NCI-H2227 (cell line): ENCODE data around the gene PRKAA1.

ENCODE experiments used
- DNase-seq: peaks from one replicate; lab custom pipeline; 2025; ENCODE audit not compliant: unreplicated experiment; lab: John Stamatoyannopoulos, UW

Gene PRKAA1

DNA sequence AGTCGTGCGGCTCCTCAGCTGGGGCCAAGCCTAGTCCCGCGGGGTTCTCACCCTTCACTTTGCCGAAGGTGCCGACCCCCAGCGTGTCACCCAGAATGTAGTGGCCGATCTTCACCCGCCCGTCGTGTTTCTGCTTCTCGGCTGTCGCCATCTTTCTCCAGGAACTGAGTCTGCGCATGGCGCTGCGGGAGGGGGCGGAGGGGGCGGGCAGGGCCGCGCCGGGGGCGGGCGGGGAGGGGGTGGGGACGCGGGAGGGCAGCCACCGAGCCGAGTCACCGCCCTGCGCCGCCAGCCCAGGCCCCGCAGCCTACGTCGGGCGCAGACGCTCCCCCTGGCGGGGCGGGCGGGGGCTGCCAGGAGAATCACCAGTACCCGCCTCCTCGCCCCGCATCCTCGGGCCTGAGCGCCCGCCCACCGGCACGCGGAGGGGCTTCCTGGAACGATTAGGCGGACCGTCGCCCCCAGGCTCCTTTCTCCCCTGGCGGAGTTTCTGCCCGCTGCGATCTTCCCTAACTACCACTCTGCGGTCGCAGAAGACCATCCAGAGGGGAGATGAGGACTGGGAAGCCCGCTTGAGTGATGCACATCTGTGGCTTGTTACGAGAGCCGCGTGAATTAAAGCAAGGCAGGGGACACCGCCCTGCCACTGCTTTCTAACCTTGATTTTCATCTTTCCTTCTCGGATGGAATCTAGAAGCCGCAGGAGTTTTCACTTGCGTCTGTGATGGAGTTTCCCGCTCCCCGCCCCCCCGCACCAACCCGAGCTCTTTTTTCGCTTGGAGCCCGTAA lies at the start of gene PRKAA1:
PRKAA1 (minus strand) TSS at position 363 of the 789 bp plus-strand sequence; CDS start at position 178, 185 bp downstream.
- peak; percentile 97 for DNase-seq

DNA sequence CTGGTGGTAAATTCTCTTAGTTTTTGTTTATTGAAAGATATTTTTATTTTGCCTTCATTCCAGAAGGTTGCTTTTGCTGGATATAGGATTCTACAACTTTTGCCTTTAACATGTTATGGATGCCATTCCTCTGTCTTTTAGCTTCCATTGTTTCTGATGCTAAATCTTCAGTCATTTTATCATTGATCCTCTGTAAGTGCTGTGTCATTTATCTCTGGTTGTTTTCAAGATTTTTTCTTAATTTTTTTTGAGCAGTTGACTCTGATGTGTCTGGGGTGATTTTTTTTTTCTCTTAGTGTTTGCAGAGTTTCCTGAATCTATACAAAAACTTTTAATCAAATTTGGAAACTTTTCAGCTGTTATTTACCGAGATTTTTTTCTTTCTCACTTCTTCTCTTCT lies 49.4 kb upstream of the PRKAA1 start:
- DNase-seq: no peak

DNA sequence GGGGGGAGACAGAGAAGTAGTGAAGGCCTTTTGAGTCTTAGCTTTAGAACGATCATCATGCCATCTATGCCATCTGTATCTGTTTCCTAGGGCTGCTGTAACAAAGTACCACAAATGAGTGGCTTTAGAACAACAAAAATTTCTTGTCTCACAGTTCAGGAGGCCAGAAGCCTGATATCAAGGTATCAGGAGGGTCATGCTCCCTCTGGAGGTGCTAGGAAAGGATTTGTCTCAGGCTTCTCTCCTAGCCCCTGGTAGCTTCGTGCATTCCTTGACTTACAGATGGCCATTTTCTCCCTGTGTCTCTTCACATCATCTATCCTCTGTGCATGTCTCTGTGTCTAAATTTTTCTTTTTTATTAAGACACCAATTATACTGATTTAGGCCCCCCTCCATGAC lies 48.2 kb upstream of the PRKAA1 start:
- no peak for DNase-seq

DNA sequence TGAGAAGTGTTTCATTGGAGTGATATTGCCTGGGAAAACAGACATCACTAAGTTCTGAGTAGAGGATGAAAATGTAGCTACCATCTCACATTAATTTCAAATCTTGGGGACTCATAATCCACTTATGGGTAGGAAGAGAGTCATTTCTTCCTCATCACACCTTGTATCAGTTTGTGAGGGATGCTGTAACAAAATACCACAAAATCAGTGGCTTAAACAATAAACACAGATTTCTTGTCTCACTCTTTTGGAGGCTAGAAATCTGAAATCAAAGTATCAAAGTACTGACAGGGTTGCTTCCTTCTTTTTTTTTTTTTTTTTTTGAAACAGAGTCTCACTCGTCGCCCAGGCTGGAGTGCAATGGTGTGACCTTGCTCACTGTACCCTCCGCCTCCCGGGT lies 46.4 kb upstream of the PRKAA1 start:
- DNase-seq: no peak

DNA sequence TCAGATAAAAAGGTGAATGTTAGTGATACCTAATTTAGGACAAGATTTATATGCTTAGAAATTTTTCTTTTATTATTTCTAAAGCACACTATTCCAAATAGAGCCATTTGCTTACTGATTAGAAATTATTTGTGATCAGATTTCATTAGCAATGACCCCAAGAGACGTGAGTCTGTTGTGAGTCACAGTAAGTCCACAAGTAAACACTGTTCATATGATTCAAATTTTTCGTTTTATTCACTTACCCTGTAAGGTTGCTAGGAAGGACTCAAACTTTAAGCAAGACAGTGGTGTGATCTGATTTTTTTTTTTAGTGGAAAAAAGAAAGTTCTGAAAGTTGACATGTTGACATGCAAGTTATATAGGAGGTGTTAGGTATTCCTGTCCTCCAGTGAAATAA lies 44.2 kb upstream of the PRKAA1 start:
- DNase-seq: no peak

DNA sequence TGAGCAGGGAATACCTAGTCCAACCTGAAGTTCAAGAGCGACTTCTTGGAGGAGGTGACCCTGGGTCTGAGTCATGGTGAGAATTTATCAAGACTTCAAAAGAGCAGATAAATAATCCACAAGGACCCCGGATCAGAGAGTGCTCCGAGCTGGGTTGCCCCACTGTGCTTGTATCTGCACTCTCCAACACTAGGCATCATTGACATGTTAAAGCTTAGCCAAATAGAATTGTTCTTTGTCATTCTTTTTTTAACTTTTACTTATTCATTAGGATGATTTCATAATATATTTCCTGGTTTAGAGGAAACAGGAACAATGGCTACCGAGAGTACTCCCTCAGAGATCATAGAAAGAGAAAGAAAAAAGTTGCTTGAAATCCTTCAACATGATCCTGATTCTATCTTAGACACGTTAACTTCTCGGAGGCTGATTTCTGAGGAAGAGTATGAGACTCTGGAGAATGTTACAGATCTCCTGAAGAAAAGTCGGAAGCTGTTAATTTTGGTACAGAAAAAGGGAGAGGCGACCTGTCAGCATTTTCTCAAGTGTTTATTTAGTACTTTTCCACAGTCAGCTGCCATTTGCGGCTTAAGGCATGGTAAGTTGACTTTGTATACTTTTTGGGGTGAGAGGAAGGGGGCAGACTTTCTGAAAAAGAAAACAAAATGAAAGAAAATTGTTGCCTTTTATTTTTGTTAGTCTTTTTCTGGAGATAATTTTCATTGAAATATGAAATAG lies 43.1 kb upstream of the PRKAA1 start, which contains the start of gene CARD6:
CARD6 (plus strand) TSS at position 300 of the 738 bp plus-strand sequence; CDS start at position 316, 16 bp downstream.
- no peak for DNase-seq

DNA sequence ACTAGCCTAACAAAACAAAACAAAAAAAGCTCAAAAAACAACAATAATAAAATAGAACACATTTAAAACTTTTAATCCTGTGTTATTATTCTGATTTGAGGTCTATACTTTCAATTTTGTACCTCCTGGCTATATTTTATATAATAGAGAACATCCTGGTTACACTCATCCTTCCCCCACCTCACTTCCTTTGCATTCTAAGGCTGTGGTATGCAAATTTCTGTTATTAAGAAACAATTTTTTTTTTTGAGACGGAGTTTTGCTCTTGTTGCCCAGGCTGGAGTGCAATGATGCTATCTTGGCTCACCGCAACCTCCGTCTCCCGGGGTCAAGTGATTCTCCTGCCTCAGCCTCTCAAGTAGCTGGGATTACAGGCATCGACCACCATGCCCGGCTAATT lies 39.9 kb upstream of the PRKAA1 start:
- no peak for DNase-seq

DNA sequence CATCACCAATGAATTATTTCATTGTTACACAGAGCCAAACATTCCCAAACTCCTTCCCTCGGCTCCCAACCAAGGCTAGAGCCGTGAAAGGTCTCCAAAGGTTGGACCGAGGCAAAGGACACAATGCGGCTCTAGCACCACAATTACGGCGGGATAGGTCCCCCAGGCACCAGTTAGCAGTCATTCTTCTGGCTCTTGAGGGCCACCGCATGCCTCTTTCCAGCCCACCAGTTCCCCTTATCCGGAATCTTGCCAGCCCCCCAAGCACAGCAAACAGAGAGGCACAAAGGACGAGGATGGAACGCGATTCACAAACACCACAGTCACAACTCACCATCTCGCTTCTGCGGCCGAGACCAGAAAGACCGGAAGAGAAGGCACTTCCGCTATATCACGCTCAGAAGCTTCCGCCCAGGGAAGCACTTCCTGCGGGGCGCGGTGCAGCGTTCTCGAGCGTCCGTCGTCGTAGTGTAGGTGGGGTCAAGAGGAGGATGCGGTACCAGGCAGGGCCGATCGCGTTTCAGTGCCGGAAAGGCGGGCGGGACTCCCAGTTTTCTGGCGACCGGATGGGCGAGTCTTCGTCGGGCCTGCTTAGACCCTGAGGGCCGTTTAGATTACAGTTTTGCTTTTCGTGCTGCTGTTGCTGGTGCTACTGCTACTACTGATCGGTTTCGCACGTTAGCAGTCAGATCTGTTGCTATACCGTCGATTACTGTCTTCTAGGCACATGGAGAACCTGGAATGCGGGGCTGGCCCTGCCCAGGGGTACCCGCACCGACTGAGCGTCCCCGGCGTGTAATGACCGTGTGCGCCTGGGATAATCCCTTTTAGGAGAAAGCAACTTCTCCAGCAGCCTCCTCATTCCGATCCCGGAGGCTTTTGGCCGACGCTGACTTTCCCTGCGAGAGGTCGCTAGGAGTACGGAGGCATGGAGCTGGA lies 36.9 kb upstream of the PRKAA1 start, which contains the start of gene RPL37:
RPL37 (minus strand) TSS at position 374 of the 939 bp plus-strand sequence; CDS start at position 337, 37 bp downstream.
- peak; percentile 99 for DNase-seq

DNA sequence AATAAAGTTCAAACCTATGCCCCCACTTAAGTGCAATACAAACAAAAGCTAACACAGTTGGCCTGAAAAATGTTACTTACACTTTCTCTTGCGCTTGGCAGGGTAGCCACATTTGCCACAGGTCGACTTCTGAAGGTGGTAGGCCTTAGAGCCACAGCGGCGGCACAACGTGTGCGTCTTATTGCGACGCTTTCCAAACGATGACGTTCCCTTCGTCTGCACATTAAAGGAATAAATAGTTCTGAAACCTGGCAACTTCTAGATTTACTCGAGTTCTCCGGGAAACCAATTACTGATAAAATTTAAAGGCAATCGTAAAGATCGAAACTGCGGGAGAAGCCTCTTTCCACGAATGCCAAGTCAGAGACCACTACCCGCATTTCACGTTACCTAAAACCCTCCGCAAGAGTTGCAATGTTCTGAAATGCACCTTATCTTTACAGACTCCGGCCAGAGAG lies 36.2 kb upstream of the PRKAA1 start:
- peak; percentile 56 for DNase-seq

DNA sequence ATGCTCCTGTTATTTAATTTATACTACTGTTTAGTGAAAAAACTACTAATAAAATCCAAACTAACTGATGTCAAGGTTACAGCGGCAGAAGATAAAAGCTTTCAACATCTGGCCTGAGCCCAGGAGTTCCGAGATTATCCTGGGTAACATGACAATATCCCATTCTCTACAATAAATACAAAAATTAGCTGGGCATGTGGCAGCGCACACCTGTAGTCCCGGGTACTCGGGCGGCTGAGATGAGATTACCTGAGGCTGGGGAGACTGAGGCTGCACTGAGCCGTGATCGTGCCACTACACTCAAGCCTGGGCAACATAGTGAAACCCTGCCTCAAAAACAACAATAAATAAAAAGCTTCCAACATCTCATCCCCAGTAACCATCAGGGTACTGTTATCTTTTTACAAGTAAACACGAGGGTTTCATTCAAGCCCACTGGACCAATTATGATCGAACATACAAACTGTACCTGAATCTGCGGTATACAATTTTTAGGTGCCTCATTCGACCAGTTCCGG lies 35.6 kb upstream of the PRKAA1 start:
- no peak for DNase-seq

DNA sequence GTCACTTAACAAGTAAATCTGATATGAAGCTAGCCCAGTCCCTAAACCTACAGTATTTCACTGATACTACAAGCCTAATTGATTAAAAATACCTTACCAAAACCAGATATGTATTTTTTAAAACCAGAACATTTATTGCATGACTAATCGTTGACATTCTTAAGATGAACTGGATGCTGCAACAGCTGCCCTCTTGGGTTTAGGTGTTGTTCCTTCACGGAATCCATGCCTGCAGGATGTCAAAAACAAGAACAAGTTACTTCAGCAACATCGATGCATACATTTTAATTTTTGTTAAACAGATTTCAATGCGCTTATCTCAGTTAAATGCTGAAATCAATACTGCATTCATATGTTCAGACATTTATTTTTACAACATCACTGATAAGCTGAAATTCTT lies 34.2 kb upstream of the PRKAA1 start:
- no peak for DNase-seq

DNA sequence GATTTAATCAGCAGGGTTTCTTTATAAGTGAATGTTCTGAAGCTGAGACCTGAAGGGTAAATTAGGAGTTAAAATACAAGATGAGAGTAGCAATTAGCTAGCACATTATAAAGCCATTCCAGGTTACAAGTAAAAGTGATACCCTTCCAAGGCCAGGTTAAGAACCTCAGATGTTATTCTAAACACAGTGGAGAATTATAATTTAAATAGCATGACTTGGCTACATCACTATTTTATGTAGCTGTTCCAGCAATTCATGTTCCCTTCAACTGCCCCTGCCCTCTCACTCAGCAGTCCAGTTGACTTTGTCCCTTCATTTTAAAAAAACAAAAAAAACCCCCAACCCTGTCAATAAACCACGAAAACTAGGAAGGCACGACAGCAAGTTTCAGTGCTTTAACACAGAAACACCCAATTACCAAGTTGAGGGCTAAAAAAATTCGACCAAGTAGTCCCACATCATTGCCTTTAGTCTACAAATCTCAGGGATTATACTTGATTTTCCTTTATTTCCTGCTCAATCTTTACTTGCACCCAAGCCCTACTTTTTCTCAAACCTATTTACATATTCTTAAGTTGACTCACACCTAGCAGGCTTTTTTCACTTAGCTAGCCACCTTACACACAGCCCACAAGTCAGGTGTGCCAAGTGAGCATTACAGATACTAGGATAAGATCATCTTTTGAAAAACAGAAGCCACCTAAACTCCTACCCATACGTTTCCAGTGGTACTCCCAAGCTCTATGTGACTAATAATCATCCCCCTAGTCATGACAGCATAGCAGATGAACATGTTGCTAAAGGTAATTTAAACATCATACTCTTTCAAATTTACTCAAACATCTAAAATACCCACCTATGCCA lies 33.4 kb upstream of the PRKAA1 start:
- no peak for DNase-seq

DNA sequence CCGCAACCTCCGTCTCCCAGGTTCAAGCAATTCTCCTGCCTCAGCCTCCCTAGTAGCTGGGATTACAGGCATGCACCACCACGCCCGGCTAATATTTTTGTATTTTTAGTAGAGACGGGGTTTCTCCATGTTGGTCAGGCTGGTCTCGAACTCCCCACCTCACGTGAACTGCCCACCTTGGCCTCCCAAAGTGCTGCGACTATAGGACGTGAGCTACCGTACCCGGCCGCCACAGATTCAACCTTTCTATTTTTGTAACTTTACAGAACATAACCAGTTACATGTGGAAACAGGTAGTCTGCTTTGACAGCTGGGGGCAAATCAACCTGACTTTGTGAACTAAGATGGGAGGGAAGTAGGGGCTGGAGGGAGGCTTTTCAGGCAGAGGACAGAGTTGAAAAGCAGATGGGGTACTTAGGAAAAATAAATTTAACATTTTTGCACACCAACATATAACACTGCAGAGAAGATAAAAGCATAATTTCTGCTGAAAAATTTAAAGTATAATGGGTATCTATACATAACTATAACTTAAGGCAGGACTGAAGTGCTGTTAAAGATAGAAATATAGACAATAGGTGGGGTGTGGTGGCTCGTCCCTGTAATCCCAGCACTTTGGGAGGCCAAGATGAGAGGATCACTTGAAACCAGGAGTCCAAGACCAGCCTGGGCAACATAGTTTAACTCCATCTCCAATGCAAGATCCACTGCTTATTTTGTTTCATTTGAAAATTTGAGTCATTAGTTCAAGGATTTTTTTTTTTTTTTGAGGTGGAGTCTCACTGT lies 31.8 kb upstream of the PRKAA1 start:
- DNase-seq: no peak

DNA sequence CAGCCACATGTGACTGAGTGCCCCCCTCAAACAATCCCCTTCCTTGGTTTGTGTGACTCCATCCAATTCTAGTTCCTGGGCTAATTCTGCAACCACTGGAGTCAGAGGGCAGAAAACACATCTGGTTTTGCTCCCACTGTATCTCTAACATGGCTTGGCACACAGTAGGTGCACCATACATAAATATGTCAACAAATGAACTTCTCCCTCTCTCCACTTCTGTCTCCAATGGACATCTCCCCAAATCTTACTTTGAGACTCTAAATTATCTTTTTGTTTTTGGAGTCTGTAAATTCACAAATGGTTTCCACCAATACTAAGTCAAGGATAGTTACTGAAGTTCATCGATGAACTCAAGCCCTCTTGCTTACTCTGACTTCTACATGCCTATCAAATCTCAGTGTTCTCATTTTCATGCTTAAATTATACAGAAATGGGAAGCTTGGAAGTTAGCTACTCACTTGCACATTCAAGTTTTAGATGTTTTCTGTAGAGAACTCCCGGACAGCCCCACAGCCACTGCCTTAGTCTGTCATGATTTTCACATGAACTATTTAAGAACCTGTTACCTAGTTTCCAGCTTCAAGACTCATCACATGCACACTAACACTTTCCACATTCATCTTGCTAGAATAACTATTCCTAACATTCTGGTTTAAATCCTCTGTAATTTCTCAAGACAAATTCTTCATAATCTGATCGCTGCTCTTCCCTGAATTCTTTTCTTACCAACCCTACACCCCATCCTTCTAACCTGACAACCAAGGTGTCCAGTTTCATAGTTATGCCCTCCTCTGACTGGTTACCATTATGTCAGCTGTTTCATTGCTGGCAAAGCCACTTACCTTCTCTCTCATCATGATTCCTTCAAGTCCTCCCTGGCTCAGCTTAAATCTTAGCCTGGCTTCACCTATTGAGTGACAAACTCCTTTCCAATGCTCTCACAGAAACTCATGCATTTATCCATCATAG lies 30.8 kb upstream of the PRKAA1 start:
- DNase-seq: no peak

DNA sequence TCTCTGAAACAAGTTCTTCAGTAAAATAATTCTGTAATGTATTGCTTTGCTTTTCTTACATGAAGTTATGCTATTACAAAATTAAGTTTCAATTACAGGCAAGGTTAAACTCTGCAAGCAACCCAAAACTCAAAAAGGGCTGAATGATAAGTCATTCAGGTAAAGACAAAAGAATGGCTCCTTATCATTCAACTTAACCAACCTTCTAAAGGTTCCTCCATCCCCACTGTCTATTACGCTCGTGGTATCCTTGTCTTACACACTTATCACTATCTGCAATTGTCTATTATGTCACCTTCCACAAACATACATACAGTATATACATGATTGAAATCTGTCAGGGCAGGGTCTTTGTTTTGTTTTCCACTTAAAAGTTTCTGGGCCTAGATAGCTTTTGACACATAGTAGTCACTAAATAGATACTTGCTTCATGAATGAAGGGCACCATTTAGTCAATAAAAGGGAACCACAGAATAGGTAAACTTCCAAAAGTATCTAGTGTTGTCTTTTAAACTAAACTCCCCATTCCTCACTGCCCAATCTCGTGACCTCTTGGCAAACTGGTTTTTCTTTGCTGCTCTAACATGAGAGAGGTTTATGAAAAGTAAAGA lies 30.0 kb upstream of the PRKAA1 start:
- DNase-seq: no peak

DNA sequence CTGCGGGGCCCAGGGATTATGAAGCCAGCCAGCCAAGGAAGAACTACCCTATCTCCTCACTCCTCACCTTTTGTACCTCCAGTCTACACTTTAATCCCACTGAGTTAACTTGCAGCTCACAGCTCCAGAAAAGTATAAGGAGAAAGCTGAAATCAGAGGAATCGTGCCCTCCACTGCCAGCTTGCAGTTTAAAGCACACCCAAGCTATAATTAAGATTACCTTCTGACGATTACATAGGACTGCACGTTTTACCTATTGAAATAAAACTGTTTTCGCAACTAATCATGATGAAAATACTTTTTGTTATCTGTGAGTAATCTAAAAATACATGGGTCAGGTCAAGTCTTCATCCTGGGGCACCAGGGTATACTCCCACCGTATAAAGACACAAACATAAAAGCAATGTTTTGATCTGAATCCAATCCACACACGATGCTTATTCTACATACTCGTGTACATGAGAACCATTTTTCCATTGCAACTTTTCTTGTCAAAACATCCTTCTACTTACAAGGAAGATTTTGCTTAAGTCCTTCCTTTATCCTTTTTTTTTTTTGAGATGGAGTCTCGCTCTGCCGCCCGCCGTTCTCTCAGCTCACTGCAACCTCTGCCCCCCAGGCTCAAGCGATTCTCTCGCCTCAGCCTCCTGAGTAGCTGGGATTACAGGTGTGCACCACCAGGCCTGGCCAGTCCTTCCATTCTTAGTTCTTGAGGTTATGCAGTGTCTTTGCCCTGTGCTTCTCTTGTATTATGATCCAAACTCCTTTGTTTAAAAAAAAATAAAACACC lies 29.2 kb upstream of the PRKAA1 start:
- no peak for DNase-seq
